Mammary epithelial cell (primary cell): ENCODE measurements around the gene CCDC7.

Experiments
- CTCF ChIP-seq, 2 donors: IDR thresholded peaks in 1 of 2; conservative IDR thresholded peaks in 1 of 2; 2 replicates each; pipeline ENCODE4 v1.5.1; 2011 to 2012; ENCODE audit warnings: inconsistent platforms in 2 of 2, low read length in 2 of 2, mild to moderate bottlenecking in 2 of 2, control low read depth in 1 of 2, low read depth in 1 of 2; ENCODE audit not compliant: insufficient read depth in 1 of 2; ENCODE audit errors: extremely low read depth in 1 of 2
- EZH2 ChIP-seq: IDR thresholded peaks from 2 replicates; pipeline ENCODE4 v1.6.1; 2012; ENCODE audit warnings: low read length, inconsistent platforms, borderline replicate concordance

- no peak for TF ChIP-seq CTCF (conservative IDR thresholded peaks at IDR 0.05 in 1 of 2, IDR thresholded peaks at IDR 0.05 in 1 of 2; ENCODE audit: extremely low read depth in 1 of 2, insufficient read depth in 1 of 2, low read depth in 1 of 2, low read length in 2 of 2)
- no peak for TF ChIP-seq EZH2
Observed at GRCh38 chr10:32577448-32577847, 131.5 kb downstream of the CCDC7 start.
